Smooth muscle cell (in vitro differentiated cells): ENCODE results near the gene EFEMP2. TPM values are rescaled to one million over a fixed set of nuclear protein-coding genes. Genes with fewer than 3 reads are reported as not detected.

Experiments used
- DNase-seq: peaks from one replicate; lab custom pipeline; 2025; ENCODE audit not compliant: unreplicated experiment; lab: John Stamatoyannopoulos, UW
- H2AFZ ChIP-seq: fragments of 200-600 bp; sonication (generic); 2 replicates; pipeline ENCODE4 v1.6.0; 2016; ENCODE audit warnings: antibody characterized with exemption, low read depth, mild to moderate bottlenecking
- H3F3A ChIP-seq: fragments of 200-600 bp; sonication (generic); 2 replicates; pipeline ENCODE4 v1.6.0; 2017; ENCODE audit warnings: antibody characterized with exemption, low read depth
- H3K27ac ChIP-seq: fragments of 200-600 bp; sonication (generic); 2 replicates; pipeline ENCODE4 v1.5.1; 2016; ENCODE audit warnings: low read depth, mild to moderate bottlenecking
- H3K27me3 ChIP-seq: fragments of 200-600 bp; sonication (generic); 2 replicates; pipeline ENCODE4 v1.6.1; 2016; ENCODE audit warnings: low read depth, mild to moderate bottlenecking
- H3K36me3 ChIP-seq: fragments of 200-600 bp; sonication (generic); 2 replicates; pipeline ENCODE4 v1.5.1; 2016; ENCODE audit warnings: low read depth
- H3K4me1 ChIP-seq: fragments of 200-600 bp; sonication (generic); 2 replicates; pipeline ENCODE4 v1.5.1; 2016; ENCODE audit warnings: low read depth
- H3K4me2 ChIP-seq: fragments of 200-600 bp; sonication (generic); 2 replicates; pipeline ENCODE4 v1.6.0; 2016; ENCODE audit warnings: mild to moderate bottlenecking
- H3K4me3 ChIP-seq: fragments of 200-600 bp; sonication (generic); 2 replicates; pipeline ENCODE4 v1.5.1; 2016; ENCODE audit warnings: mild to moderate bottlenecking
- H3K79me2 ChIP-seq: fragments of 200-600 bp; sonication (generic); 2 replicates; pipeline ENCODE4 v1.6.0; 2016; ENCODE audit warnings: low read depth, mild to moderate bottlenecking
- H3K9ac ChIP-seq: fragments of 200-600 bp; sonication (generic); 2 replicates; pipeline ENCODE4 v1.6.0; 2016; ENCODE audit warnings: low read depth
- H3K9me3 ChIP-seq: fragments of 200-600 bp; sonication (generic); replicated peaks from 2 replicates; pipeline ENCODE4 v1.5.1; 2016; ENCODE audit warnings: low read depth
- H4K20me1 ChIP-seq: fragments of 200-600 bp; sonication (generic); 2 replicates; pipeline ENCODE4 v1.6.0; 2016; ENCODE audit warnings: low read depth
- WGBS: methylation state at CpG from one replicate; pipeline ENCODE4 v1.1.7; 2016; ENCODE audit warnings: low lambda C conversion rate; 5-methylcytosine and 5-hydroxymethylcytosine counted together
- polyA plus RNA-seq: library from polyadenylated mRNA; unstranded; fragments of >200 nt; fragmentation: Nextera tagmentation; extraction: Ambion mirVana; gene quantifications from 2 replicates; pipeline ENCODE4 v1.2.1, GENCODE V29; 2016
- total RNA-seq: library from RNA; depleted of rRNA; stranded (reverse); fragments of >200 nt; gene quantifications from 2 replicates; pipeline ENCODE4 v1.2.3, GENCODE V29; 2014
- TF ChIP-seq, protein P1 (sequence below): fragments of 200-600 bp; sonication (generic); IDR thresholded peaks from 2 replicates; pipeline ENCODE4 v1.5.1; 2017; ENCODE audit warnings: borderline replicate concordance, mild to moderate bottlenecking, antibody characterized with exemption; ENCODE audit not compliant: insufficient read depth, poor library complexity, severe bottlenecking

The EFEMP2 gene
- total and polyA plus RNA-seq, 2 experiments from 2014 or later = 99.7 to 362 TPM

DNA sequence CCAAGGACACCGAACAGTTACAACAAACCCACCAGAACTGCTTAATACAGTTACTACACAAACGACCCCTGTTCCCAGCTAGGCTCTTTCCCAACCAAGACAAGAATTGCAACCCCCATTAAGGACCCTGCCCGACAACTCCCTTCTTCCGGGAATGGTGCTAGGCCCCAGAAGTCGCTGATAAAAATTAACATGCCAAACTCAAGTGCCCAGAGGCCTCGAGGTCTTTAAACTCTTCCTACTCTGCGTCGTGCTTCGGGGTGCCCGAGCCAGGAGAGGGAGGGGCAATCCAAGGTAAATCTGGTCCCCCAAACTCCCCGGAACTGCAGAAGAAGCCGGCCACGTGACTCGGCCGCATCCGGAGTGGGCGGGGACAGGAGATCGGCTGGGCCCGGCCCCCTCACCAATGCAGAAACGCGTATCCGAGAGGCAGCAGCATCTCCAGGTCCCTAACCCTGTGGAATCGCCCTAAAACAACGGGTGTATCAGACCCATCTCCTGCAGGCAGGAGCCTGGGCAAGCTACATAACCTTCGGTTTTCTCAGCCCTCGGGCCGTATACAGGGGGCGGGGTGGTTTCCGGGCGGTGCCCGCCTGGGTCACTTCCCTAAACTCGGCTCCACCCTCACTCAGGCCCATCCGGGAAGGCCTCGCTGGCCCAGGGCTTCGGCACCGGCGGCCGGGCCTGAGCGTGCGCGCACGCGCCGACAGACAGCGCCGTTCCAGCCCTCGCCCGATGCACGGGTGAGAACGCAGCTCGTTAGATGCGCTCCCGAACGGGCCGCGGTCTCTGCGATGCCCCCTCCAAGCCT, 15.7 kb downstream of the EFEMP2 start:
- H3K4me1 ChIP-seq = peaks cover 15% of the 10 kb centered on the region
- DNase-seq = peak; percentile 52
- peaks cover 10% of the 10 kb centered on the region for H3K36me3 ChIP-seq
- peaks cover 63% of the 10 kb centered on the region for H3K79me2 ChIP-seq
- H3K27ac ChIP-seq = peak overlapping the region; percentile 66
- peaks cover 60% of the 10 kb centered on the region for H4K20me1 ChIP-seq
- no peaks in the 10 kb centered on the region for H3K9me3 ChIP-seq
- H3K4me3 ChIP-seq = peak overlapping the region; percentile 96
- no peaks in the 10 kb centered on the region for H3K27me3 ChIP-seq
- H3K4me2 ChIP-seq = peak overlapping the region; percentile 96
- H3K9ac ChIP-seq = peak overlapping the region; percentile 84
- H2AFZ ChIP-seq = no peak overlapping the region
- peaks cover 50% of the 10 kb centered on the region for H3F3A ChIP-seq
- WGBS = 2% methylated on average over 48 of the region's 57 CpGs
- TF ChIP-seq, protein P1, sequence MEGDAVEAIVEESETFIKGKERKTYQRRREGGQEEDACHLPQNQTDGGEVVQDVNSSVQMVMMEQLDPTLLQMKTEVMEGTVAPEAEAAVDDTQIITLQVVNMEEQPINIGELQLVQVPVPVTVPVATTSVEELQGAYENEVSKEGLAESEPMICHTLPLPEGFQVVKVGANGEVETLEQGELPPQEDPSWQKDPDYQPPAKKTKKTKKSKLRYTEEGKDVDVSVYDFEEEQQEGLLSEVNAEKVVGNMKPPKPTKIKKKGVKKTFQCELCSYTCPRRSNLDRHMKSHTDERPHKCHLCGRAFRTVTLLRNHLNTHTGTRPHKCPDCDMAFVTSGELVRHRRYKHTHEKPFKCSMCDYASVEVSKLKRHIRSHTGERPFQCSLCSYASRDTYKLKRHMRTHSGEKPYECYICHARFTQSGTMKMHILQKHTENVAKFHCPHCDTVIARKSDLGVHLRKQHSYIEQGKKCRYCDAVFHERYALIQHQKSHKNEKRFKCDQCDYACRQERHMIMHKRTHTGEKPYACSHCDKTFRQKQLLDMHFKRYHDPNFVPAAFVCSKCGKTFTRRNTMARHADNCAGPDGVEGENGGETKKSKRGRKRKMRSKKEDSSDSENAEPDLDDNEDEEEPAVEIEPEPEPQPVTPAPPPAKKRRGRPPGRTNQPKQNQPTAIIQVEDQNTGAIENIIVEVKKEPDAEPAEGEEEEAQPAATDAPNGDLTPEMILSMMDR = no peak

DNA sequence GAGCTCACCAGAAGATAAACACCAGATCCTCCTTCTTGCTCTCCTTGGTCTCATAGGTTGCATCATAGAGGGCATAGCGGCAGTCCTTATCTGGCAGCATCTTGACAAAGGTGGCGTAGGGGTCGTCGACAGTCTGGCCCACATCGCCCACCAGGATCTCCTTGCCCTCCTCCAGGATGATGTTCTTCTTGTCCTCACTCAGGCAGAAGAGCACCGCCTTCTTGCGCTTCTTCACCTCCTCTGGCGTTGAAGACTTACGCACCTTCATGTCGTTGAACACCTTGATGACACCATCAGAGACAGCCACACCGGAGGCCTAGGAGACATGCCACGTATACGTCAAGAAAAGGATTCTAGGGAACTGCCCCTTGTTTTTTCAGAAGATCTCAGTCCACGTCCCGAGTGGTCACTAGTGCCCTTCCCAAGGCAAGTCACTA, 16.7 kb downstream of the EFEMP2 start:
- Histone ChIP-seq H3K79me2 (peaks cover 53% of the 10 kb centered on the region), H4K20me1 (peaks cover 70% of the 10 kb centered on the region), H3K36me3 (peaks cover 10% of the 10 kb centered on the region), H3K9me3 (no peaks in the 10 kb centered on the region), H3K9ac (peak overlapping the region; percentile 84), H2AFZ (no peak overlapping the region), H3F3A (peaks cover 46% of the 10 kb centered on the region), H3K27me3 (no peaks in the 10 kb centered on the region), H3K4me1 (peaks cover 8% of the 10 kb centered on the region), H3K4me3 (peak overlapping the region; percentile 96), H3K4me2 (peak overlapping the region; percentile 96), H3K27ac (peak overlapping the region; percentile 66)
- TF ChIP-seq, protein P1 = no peak
- WGBS = 88% methylated on average over 15 of the region's 15 CpGs
- DNase-seq = no peak

DNA sequence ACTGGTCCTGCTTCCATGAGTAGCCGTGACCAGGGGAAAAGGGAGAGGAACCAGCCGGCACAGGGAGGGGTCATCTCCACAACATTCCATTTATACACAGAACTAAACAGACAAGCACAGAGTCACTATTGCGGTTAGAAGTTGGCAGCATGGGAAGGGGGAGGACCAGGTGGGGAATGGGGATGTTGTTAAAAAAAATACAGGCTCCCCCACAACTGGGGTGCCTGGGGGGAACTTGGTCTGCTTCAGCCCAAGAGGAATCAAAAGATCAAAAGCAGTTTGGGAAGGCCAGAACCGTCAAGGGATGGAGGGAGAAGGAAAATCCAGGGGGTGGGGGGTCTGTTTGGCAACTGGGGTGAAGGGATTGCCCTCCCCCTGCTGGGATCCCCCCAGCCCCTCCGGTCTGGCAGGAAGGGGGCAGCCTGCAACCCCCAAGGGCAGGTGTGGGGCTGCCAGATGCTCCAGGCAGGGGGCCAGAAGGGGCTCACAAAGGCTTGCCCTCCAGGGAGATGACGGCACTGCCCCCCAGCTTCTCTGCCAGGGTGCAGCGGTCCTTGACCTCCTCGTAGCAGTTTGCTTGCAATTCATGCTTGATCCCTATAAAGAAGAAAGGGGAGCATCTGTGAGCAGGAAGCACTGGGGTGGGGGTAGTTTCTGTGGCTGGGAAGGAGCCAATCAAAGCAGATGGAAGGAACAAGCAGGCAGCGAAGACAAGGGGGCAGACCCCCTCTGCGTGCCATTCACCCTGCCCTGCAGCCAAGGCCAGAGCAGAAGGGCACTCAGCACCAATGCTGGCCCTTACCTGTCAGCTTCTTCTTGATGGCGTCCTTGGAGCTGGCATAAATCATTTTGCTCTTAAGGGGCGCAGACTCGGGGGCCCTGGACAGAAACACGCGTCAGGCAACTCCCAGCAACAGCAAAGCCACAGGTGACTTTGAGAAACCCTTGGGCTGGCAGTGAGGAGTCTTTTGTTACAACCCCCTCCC, 17.5 kb downstream of the EFEMP2 start:
- DNase-seq = no peak
- Histone ChIP-seq H2AFZ (no peak overlapping the region), H3K79me2 (peaks cover 51% of the 10 kb centered on the region), H3K36me3 (peaks cover 10% of the 10 kb centered on the region), H4K20me1 (peaks cover 74% of the 10 kb centered on the region), H3K4me1 (peaks cover 8% of the 10 kb centered on the region), H3K27me3 (no peaks in the 10 kb centered on the region), H3K9ac (no peak overlapping the region), H3K9me3 (no peaks in the 10 kb centered on the region), H3K27ac (peak overlapping the region; percentile 37), H3K4me3 (no peak overlapping the region), H3F3A (peaks cover 46% of the 10 kb centered on the region), H3K4me2 (peak overlapping the region; percentile 96)
- 96% methylated on average over 15 of the region's 15 CpGs for WGBS
- TF ChIP-seq, protein P1 = no peak
